BJ (cell line): ENCODE measurements around the gene MMP14. TPM values are rescaled to one million over a fixed set of nuclear protein-coding genes. Genes with fewer than 3 reads are reported as not detected.

ENCODE experiments used
- CTCF ChIA-PET: fragments of 350-600 bp; formaldehyde crosslinking; extraction: SDS; loops from one replicate; lab custom pipeline; 2021; ENCODE audit warnings: antibody characterized with exemption, inconsistent platforms; lab: Yijun Ruan, JAX
- POLR2A ChIA-PET: fragments of 300-600 bp; sonication (Branson Sonifier 250); formaldehyde crosslinking; extraction: SDS; loops from one replicate; lab custom pipeline; 2021; ENCODE audit warnings: antibody characterized with exemption; lab: Charles Lee
- DNase-seq: peaks from one replicate; pipeline ENCODE4 v3.0.0-alpha.2; 2011; ENCODE audit warnings: low read depth
- H3K27me3 ChIP-seq: 2 replicates; pipeline ENCODE4 v1.6.0; 2011; ENCODE audit warnings: low read length; ENCODE audit not compliant: control insufficient read depth, insufficient read depth
- H3K36me3 ChIP-seq: 2 replicates; pipeline ENCODE4 v1.5.1; 2011; ENCODE audit warnings: low read length; ENCODE audit not compliant: control insufficient read depth, insufficient read depth
- H3K4me3 ChIP-seq: 2 replicates; pipeline ENCODE4 v1.5.1; 2011; ENCODE audit warnings: low read depth, mild to moderate bottlenecking, control low read depth, low read length
- CTCF ChIP-seq: IDR thresholded peaks from 2 replicates; pipeline ENCODE4 v1.5.1; 2011; ENCODE audit warnings: low read depth, mild to moderate bottlenecking, control low read depth, inconsistent platforms, low read length, moderate library complexity; ENCODE audit not compliant: insufficient read depth
- polyA plus RNA-seq: library from polyadenylated mRNA; depleted of rRNA; stranded (reverse); fragments of >200 nt; gene quantifications from 2 replicates; pipeline ENCODE4 v1.2.3, GENCODE V29; 2011

Gene MMP14
- polyA plus RNA-seq, 1 experiment, result 592 TPM

- no peak for DNase-seq
- Histone ChIP-seq H3K4me3 (no peak overlapping the region), H3K27me3 (no peaks in the 10 kb centered on the region; the same call in 1 of the 2 replicates), H3K36me3 (no peaks in the 10 kb centered on the region)
- TF ChIP-seq CTCF, result no peak
- ChIA-PET CTCF (interaction anchor here (1.4 to 6.0 kb wide), 4 partner anchors 12 to 295 kb away, joined by 4 to 44 read pairs (median 5); no protein-coding TSS in a partner anchor), POLR2A (no interaction called here)
Observed at GRCh38 chr14:22864979-22865378, 28.6 kb downstream of the MMP14 start.

DNA sequence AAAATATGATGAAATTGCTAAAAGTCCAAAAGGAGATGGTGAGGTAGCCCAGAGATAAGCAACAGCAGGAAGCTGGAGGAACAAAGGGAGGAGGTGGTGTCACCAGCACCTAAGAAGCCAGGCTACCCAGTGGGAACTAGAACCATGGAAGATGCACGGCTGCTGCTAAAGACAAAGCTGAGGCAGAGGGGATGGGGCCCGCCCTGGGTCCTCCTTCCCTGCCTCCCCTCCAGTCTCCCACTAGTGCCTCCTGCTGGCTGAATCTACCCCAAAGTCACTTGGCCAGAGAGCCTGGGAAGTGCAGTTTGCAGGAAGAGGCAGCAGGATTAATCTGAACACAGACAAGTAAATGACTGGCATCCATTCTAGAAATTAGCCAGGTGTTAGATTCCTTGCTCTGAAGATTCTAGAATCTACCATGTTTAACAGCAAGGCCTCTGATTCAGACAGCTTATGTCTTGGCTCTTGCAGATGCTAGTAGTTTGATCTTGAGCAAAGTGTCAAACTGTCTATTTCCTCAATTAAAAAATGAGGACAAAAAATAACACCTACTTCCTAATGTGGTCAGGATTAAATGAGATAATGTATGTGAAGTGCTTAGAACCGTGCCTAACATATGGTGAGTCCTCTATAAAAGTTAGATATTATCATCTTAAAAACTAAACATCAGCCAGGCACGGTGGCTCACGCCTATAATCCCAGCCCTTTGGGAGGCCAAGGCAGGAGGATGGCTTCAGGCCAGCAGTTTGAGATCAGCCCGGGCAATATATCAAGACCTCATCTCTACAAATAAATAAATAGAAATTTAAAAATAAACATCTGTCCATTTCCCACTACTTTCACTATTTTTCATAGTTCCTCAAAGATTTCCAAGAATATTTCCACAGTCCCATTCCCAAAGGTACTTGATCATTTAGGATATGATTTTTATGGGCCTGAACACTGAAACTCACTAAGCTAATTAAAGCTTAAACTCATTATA is 29.3 kb downstream of the MMP14 start:
- H3K36me3 ChIP-seq, result no peaks in the 10 kb centered on the region
- CTCF ChIA-PET, result interaction anchor here (0.6 to 6.0 kb wide), 4 partner anchors 12 to 444 kb away, joined by 4 to 44 read pairs (median 5); no protein-coding TSS in a partner anchor
- POLR2A ChIA-PET, result no interaction called here
- H3K27me3 ChIP-seq, result no peaks in the 10 kb centered on the region; the same call in 1 of the 2 replicates
- no peak overlapping the region for H3K4me3 ChIP-seq
- no peak for DNase-seq
- TF ChIP-seq CTCF, result no peak

DNA sequence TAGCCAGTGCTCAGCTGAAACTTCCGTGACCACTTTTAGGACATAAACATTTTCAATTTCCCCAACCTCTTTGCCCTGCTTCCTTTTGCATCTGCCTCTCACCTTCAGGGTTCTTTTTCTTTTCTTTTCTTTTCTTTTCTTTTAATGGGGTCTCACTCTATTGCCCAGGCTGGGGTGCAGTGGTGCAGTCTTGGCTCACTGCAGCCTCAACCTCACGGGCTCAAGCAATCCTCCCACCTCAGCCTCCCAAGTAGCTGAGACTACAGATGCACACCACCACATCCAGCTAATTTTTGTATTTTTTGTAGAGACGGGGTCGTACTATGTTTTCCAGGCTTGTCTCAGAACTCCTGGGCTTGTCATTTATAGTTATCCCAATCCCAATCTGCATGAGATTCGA is 30.5 kb downstream of the MMP14 start:
- TF ChIP-seq CTCF, result no peak

DNA sequence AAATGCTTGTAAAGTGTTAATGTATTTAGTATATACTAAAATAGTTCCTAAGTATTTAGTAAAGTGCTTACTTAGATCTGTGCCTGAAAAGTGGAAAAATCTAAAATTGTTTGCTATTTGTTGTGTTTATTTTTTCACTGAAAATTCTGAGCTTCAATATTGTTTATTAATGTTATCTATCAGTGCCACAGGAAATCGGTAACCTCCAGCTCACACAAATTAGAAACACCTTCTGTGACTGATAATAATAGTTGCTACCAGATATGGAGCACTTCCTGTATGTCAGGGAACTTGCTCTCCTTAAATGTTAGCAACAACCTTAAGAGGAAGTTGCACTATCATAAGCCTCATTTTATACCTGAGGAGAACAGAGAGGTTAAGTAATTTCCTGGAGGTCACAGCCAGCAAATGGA is 34.4 kb downstream of the MMP14 start:
- H3K36me3 ChIP-seq, result peaks cover 18% of the 10 kb centered on the region
- TF ChIP-seq CTCF, result no peak
- no peak for DNase-seq
- no peaks in the 10 kb centered on the region for H3K27me3 ChIP-seq
- ChIA-PET POLR2A (interaction anchor here (0.6 kb wide), 1 partner anchor 103 kb away, joined by 3 read pairs; no protein-coding TSS in a partner anchor), CTCF (interaction anchor here (0.8 to 5.7 kb wide), 7 partner anchors 11 to 48 kb away, joined by 3 to 95 read pairs (median 33); partner anchors contain the start of genes RBM23 and REM2)
- peak overlapping the region; percentile 97 for H3K4me3 ChIP-seq

More for the DNA sequence above, 30.5 kb downstream of the MMP14 start:
- no peaks in the 10 kb centered on the region for H3K27me3 ChIP-seq
- ChIA-PET POLR2A (no interaction called here), CTCF (interaction anchor here (0.7 to 6.0 kb wide), 4 partner anchors 13 to 297 kb away, joined by 3 to 44 read pairs (median 4); no protein-coding TSS in a partner anchor)
- no peak for DNase-seq
- H3K36me3 ChIP-seq, result no peaks in the 10 kb centered on the region
- H3K4me3 ChIP-seq, result no peak overlapping the region
